ENCODE measurements around the gene ING4. TPM values are rescaled to one million over a fixed set of nuclear protein-coding genes. Genes with fewer than 3 reads are reported as not detected.

ING4 gene
- total RNA-seq, 1 experiment from 2014 or later, result 23.8 TPM

DNA sequence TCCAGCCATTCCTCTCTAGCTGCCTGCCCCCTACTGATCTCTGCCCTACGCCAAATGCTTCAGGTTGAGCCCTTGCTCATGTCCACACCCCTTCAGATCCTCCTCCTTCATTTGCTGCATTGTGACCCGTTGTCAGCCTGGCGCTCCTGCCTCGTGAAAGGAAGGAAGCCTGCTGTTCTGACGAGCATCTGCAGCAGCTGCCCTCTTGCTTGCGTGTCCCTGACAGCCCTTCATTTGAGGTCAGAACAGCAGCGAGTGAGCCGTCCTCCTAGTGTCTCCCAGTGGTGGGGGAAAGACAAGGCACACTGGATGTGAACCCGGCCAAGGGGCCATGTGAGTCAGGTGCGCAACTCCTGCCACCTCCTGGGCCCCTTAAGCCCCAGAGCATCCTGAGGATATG, 40.7 kb upstream of the ING4 start:
- no peaks in the 10 kb centered on the region for H3K9me2 ChIP-seq (replicated peaks; ENCODE audit: low read length)
- no peaks in the 10 kb centered on the region for H3K9me3 ChIP-seq (ENCODE audit: low read length)
- H3K4me2 ChIP-seq (ENCODE audit: low read length), result no peak overlapping the region
- no peaks in the 10 kb centered on the region for H4K20me1 ChIP-seq (ENCODE audit: low read length)
- H3K9ac ChIP-seq (ENCODE audit: low read length), result no peak overlapping the region
- no peak overlapping the region for H3K27ac ChIP-seq (ENCODE audit: low read length)
- H3K79me2 ChIP-seq (ENCODE audit: low read length), result no peaks in the 10 kb centered on the region
- H3K27me3 ChIP-seq (ENCODE audit: low read length), result peaks cover 32% of the 10 kb centered on the region
- no peak overlapping the region for H2AFZ ChIP-seq (ENCODE audit: low read length)
- H3K36me3 ChIP-seq (ENCODE audit: low read depth, low read length), result no peaks in the 10 kb centered on the region
- no peaks in the 10 kb centered on the region for H3K4me1 ChIP-seq (ENCODE audit: insufficient read depth, low read length)
- ChIA-PET CTCF (no interaction called here), POLR2A (ENCODE audit: unreplicated experiment) (no interaction called here)
- TF ChIP-seq, protein P1, sequence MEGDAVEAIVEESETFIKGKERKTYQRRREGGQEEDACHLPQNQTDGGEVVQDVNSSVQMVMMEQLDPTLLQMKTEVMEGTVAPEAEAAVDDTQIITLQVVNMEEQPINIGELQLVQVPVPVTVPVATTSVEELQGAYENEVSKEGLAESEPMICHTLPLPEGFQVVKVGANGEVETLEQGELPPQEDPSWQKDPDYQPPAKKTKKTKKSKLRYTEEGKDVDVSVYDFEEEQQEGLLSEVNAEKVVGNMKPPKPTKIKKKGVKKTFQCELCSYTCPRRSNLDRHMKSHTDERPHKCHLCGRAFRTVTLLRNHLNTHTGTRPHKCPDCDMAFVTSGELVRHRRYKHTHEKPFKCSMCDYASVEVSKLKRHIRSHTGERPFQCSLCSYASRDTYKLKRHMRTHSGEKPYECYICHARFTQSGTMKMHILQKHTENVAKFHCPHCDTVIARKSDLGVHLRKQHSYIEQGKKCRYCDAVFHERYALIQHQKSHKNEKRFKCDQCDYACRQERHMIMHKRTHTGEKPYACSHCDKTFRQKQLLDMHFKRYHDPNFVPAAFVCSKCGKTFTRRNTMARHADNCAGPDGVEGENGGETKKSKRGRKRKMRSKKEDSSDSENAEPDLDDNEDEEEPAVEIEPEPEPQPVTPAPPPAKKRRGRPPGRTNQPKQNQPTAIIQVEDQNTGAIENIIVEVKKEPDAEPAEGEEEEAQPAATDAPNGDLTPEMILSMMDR (conservative IDR thresholded peaks at IDR 0.05; ENCODE audit: low read depth, low read length), result no peak
- TF ChIP-seq EZH2phosphoT487 (IDR thresholded peaks at IDR 0.05; ENCODE audit: borderline replicate concordance, low read length) (no peak), EZH2 (IDR thresholded peaks at IDR 0.05; ENCODE audit: low read length, unreplicated experiment) (no peak)
- ATAC-seq (no peak), DNase-seq (no peak)
- no peaks in the 10 kb centered on the region for H3F3A ChIP-seq (ENCODE audit: low read length, unreplicated experiment)
- no peak overlapping the region for H3K4me3 ChIP-seq (ENCODE audit: low read length)
- BruUV-seq (replicated peaks), result no TSS peak
- intact Hi-C loops (cut with micrococcal nuclease), result no loop called here

- ATAC-seq, result no peak
- no peaks in the 10 kb centered on the region for H4K20me1 ChIP-seq (ENCODE audit: low read length)
- no peak overlapping the region for H3K27ac ChIP-seq (ENCODE audit: low read length)
Observed at GRCh38 chr12:6701078-6701768, 38.3 kb upstream of the ING4 start.

GRCh38 chr12:6700646-6701051, 37.7 kb upstream of the ING4 start, which contains the start of gene PIANP:
Gene PIANP, minus strand, starts transcription at chr12:6700815. Its CDS starts 2,754 bp downstream, at chr12:6698061.
- H3K27ac ChIP-seq (ENCODE audit: low read length), result no peak within 1 kb of the TSS
- TF ChIP-seq EZH2 (IDR thresholded peaks at IDR 0.05; ENCODE audit: low read length, unreplicated experiment), result no peak
- TF ChIP-seq EZH2phosphoT487 (IDR thresholded peaks at IDR 0.05; ENCODE audit: borderline replicate concordance, low read length), result no peak
- TF ChIP-seq, protein P1 (conservative IDR thresholded peaks at IDR 0.05; ENCODE audit: low read depth, low read length), result no peak
- no peaks in the 10 kb centered on the region for H3F3A ChIP-seq (ENCODE audit: low read length, unreplicated experiment)
- H3K4me2 ChIP-seq (ENCODE audit: low read length), result peak within 1 kb of the TSS; percentile 37; the same call in 1 of the 2 replicates
- ChIA-PET POLR2A (ENCODE audit: unreplicated experiment) (no interaction called here), CTCF (no interaction called here)
- H4K20me1 ChIP-seq (ENCODE audit: low read length), result no peaks in the 10 kb centered on the region
- no TSS peak for BruUV-seq (replicated peaks)
- no peak within 1 kb of the TSS for H2AFZ ChIP-seq (ENCODE audit: low read length)
- H3K9me2 ChIP-seq (replicated peaks; ENCODE audit: low read length), result no peaks in the 10 kb centered on the region
- peaks cover 33% of the 10 kb centered on the region for H3K27me3 ChIP-seq (ENCODE audit: low read length)
- peak within 1 kb of the TSS; percentile 35; the same call in 1 of the 2 replicates for H3K4me3 ChIP-seq (ENCODE audit: low read length)
- H3K9me3 ChIP-seq (ENCODE audit: low read length), result no peaks in the 10 kb centered on the region
- H3K9ac ChIP-seq (ENCODE audit: low read length), result no peak within 1 kb of the TSS
- DNase-seq (no peak), ATAC-seq (peak; percentile 35)
- no peaks in the 10 kb centered on the region for H3K36me3 ChIP-seq (ENCODE audit: low read depth, low read length)
- H3K4me1 ChIP-seq (ENCODE audit: insufficient read depth, low read length), result no peaks in the 10 kb centered on the region
- intact Hi-C loops (cut with micrococcal nuclease), result no loop called here
- no peaks in the 10 kb centered on the region for H3K79me2 ChIP-seq (ENCODE audit: low read length)

More at GRCh38 chr12:6701078-6701768, 38.3 kb upstream of the ING4 start:
- H2AFZ ChIP-seq (ENCODE audit: low read length), result no peak overlapping the region
- CTCF ChIA-PET, result no interaction called here
- no peak overlapping the region for H3K9ac ChIP-seq (ENCODE audit: low read length)
- no peaks in the 10 kb centered on the region for H3K4me1 ChIP-seq (ENCODE audit: insufficient read depth, low read length)
- no peak for DNase-seq
- H3F3A ChIP-seq (ENCODE audit: low read length, unreplicated experiment), result no peaks in the 10 kb centered on the region
- no peaks in the 10 kb centered on the region for H3K9me2 ChIP-seq (replicated peaks; ENCODE audit: low read length)
- BruUV-seq (replicated peaks), result no TSS peak
- TF ChIP-seq, protein P1 (conservative IDR thresholded peaks at IDR 0.05; ENCODE audit: low read depth, low read length), result no peak
- TF ChIP-seq EZH2phosphoT487 (IDR thresholded peaks at IDR 0.05; ENCODE audit: borderline replicate concordance, low read length), result no peak
- no peak for TF ChIP-seq EZH2 (IDR thresholded peaks at IDR 0.05; ENCODE audit: low read length, unreplicated experiment)
- H3K4me2 ChIP-seq (ENCODE audit: low read length), result peak overlapping the region; percentile 37; the same call in 1 of the 2 replicates
- no peaks in the 10 kb centered on the region for H3K9me3 ChIP-seq (ENCODE audit: low read length)
- POLR2A ChIA-PET (ENCODE audit: unreplicated experiment), result no interaction called here
- H3K4me3 ChIP-seq (ENCODE audit: low read length), result no peak overlapping the region
- H3K79me2 ChIP-seq (ENCODE audit: low read length), result no peaks in the 10 kb centered on the region
- H3K27me3 ChIP-seq (ENCODE audit: low read length), result peaks cover 33% of the 10 kb centered on the region
- intact Hi-C loops (cut with micrococcal nuclease), result no loop called here
- no peaks in the 10 kb centered on the region for H3K36me3 ChIP-seq (ENCODE audit: low read depth, low read length)

All from PC-3 (cell line).